Ectodermal cell (in vitro differentiated cells): ENCODE results near the gene USP2.

Experiments used
- H3K27ac ChIP-seq: 2 replicates; pipeline ENCODE4 v1.7.0; 2013; ENCODE audit warnings: mild to moderate bottlenecking, low read depth, low read length; ENCODE audit not compliant: insufficient read depth, poor library complexity, severe bottlenecking
- H3K27me3 ChIP-seq: 2 replicates; pipeline ENCODE4 v1.7.0; 2013; ENCODE audit warnings: mild to moderate bottlenecking, low read length; ENCODE audit not compliant: insufficient read depth, control insufficient read depth, poor library complexity, severe bottlenecking
- H3K36me3 ChIP-seq: one replicate; pipeline ENCODE4 v1.7.0; 2013; ENCODE audit warnings: low read length; ENCODE audit not compliant: control insufficient read depth, insufficient read depth
- H3K4me1 ChIP-seq: one replicate; pipeline ENCODE4 v1.7.0; 2013; ENCODE audit warnings: low read length; ENCODE audit not compliant: control insufficient read depth, insufficient read depth
- H3K4me3 ChIP-seq: 2 replicates; pipeline ENCODE4 v1.7.0; 2013; ENCODE audit warnings: low read depth, low read length, control low read depth; ENCODE audit not compliant: insufficient read depth
- H3K9me3 ChIP-seq: 2 replicates; pipeline ENCODE4 v1.7.0; 2013; ENCODE audit warnings: mild to moderate bottlenecking, low read length, moderate library complexity; ENCODE audit not compliant: control insufficient read depth
- WGBS, 2 experiments: methylation state at CpG; one replicate each; pipeline ENCODE4 v1.1.7; 2013; ENCODE audit warnings: missing lambda C conversion rate in 2 of 2; 5-methylcytosine and 5-hydroxymethylcytosine counted together

USP2 gene

GRCh38 chr11:119363851-119364590, 17.5 kb downstream of the USP2 start:
- Histone ChIP-seq H3K36me3 (peaks cover 3% of the 10 kb centered on the region), H3K4me3 (peak overlapping the region; percentile 36), H3K4me1 (peaks cover 55% of the 10 kb centered on the region), H3K27me3 (peaks cover 38% of the 10 kb centered on the region), H3K9me3 (no peaks in the 10 kb centered on the region), H3K27ac (no peak overlapping the region)
- WGBS, 2 experiments, result 4% methylated on average over 88 of the region's 88 CpGs

- Histone ChIP-seq H3K9me3 (no peaks in the 10 kb centered on the region), H3K4me3 (peak overlapping the region; percentile 36), H3K36me3 (peaks cover 5% of the 10 kb centered on the region), H3K4me1 (peaks cover 47% of the 10 kb centered on the region), H3K27me3 (peaks cover 38% of the 10 kb centered on the region), H3K27ac (no peak overlapping the region)
- WGBS, 2 experiments, result 60 to 61% methylated on average over 44 of the region's 44 CpGs
These were observed 18.2 kb downstream of the USP2 start for GRCh38 chr11:119363081-119363850.

- Histone ChIP-seq H3K27ac (no peak overlapping the region), H3K27me3 (peaks cover 38% of the 10 kb centered on the region), H3K4me3 (no peak overlapping the region), H3K9me3 (no peaks in the 10 kb centered on the region), H3K4me1 (peaks cover 41% of the 10 kb centered on the region), H3K36me3 (peaks cover 5% of the 10 kb centered on the region)
- WGBS, 2 experiments, result 92 to 96% methylated on average over 5 of the region's 5 CpGs
These were observed 18.8 kb downstream of the USP2 start for GRCh38 chr11:119362741-119363080.

- H3K27me3 ChIP-seq, result peaks cover 38% of the 10 kb centered on the region
- no peak overlapping the region for H3K27ac ChIP-seq
- H3K36me3 ChIP-seq, result peaks cover 5% of the 10 kb centered on the region
- peaks cover 36% of the 10 kb centered on the region for H3K4me1 ChIP-seq
- WGBS, 2 experiments, result 78 to 80% methylated on average over 11 of the region's 11 CpGs
- H3K9me3 ChIP-seq, result no peaks in the 10 kb centered on the region
- H3K4me3 ChIP-seq, result no peak overlapping the region
These were observed 19.4 kb downstream of the USP2 start for GRCh38 chr11:119361941-119362725.

- Histone ChIP-seq H3K4me1 (peaks cover 33% of the 10 kb centered on the region), H3K27ac (no peak overlapping the region), H3K9me3 (no peaks in the 10 kb centered on the region), H3K36me3 (peaks cover 5% of the 10 kb centered on the region), H3K4me3 (no peak overlapping the region), H3K27me3 (peaks cover 38% of the 10 kb centered on the region)
- 8 to 10% methylated on average over 8 of the region's 8 CpGs for WGBS, 2 experiments
These were observed 20.3 kb downstream of the USP2 start for GRCh38 chr11:119361056-119361787.

- peaks cover 5% of the 10 kb centered on the region for H3K36me3 ChIP-seq
- H3K4me3 ChIP-seq, result no peak overlapping the region
- peaks cover 32% of the 10 kb centered on the region for H3K27me3 ChIP-seq
- 91 to 92% methylated on average over 10 of the region's 10 CpGs for WGBS, 2 experiments
- H3K27ac ChIP-seq, result no peak overlapping the region
- H3K4me1 ChIP-seq, result peaks cover 44% of the 10 kb centered on the region
- H3K9me3 ChIP-seq, result no peaks in the 10 kb centered on the region
These were observed 21.9 kb downstream of the USP2 start for GRCh38 chr11:119359365-119360214.

DNA sequence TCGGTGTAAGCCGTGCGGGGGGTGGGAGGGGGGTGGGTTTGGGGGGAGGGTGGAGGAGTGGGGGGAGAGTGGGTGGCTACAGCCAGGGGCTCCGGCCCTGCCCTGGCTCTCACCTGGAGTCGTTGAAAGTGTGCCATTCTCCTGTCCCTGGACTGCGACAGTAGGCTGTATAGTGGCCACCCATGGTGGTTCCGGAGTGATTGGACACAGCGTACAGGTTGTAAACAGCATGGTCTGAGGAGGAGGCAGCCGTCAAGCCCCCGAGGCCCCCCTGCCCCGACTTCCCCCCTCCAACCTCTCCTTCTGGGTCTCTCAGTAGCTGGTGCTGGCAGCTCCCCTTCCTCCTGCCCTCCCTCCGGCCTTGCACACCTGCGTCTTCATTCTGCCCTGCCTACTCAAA, 24.4 kb downstream of the USP2 start:
- 80 to 82% methylated on average over 10 of the region's 13 CpGs for WGBS, 2 experiments
- Histone ChIP-seq H3K36me3 (peaks cover 5% of the 10 kb centered on the region), H3K9me3 (no peaks in the 10 kb centered on the region), H3K27me3 (peaks cover 6% of the 10 kb centered on the region), H3K27ac (no peak overlapping the region), H3K4me1 (peaks cover 26% of the 10 kb centered on the region), H3K4me3 (no peak overlapping the region)

- H3K27ac ChIP-seq, result no peak overlapping the region
These were observed 25.0 kb downstream of the USP2 start for GRCh38 chr11:119356349-119357031.

More at GRCh38 chr11:119356349-119357031, 25.0 kb downstream of the USP2 start:
- peaks cover 5% of the 10 kb centered on the region for H3K27me3 ChIP-seq
- H3K4me1 ChIP-seq, result peaks cover 20% of the 10 kb centered on the region
- peaks cover 5% of the 10 kb centered on the region for H3K36me3 ChIP-seq
- H3K4me3 ChIP-seq, result peak overlapping the region; percentile 38
- no peaks in the 10 kb centered on the region for H3K9me3 ChIP-seq
- WGBS, 2 experiments, result 2% methylated on average over 54 of the region's 54 CpGs
